Body of pancreas (tissue), 4 donors: ENCODE measurements around the gene SC5D. TPM values are rescaled to one million over a fixed set of nuclear protein-coding genes. Genes with fewer than 3 reads are reported as not detected.

Source experiments
- ATAC-seq: fragments of 150-250 bp; one replicate; pipeline ENCODE4 v1.9.1; 2016
- DNase-seq, 4 donors: peaks; one replicate each; pipeline ENCODE4 v3.0.0-alpha.2; 2019
- H3K27ac ChIP-seq, 4 donors: fragments of 200-600 bp; sonication (generic); 1 replicate in 3 of 4; 2 replicates in 1 of 4; pipeline versions ENCODE4 v1.5.1 to v1.6.1; 2016 to 2019; ENCODE audit warnings: mild to moderate bottlenecking in 1 of 4, mixed read lengths in 1 of 4, moderate library complexity in 1 of 4
- H3K27me3 ChIP-seq, 2 donors: fragments of 200-600 bp; sonication (generic); one replicate each; pipeline ENCODE4 v1.6.0; 2016; ENCODE audit warnings: mild to moderate bottlenecking in 1 of 2
- H3K36me3 ChIP-seq, 2 donors: fragments of 200-600 bp; sonication (generic); replicated peaks in 1 of 2; 2 replicates each; pipeline ENCODE4 v1.5.1; 2016; ENCODE audit warnings: low read depth in 2 of 2; ENCODE audit not compliant: insufficient read depth in 1 of 2
- H3K4me1 ChIP-seq: fragments of 200-600 bp; sonication (generic); one replicate; pipeline ENCODE4 v1.6.0; 2016
- H3K4me3 ChIP-seq, 2 donors: fragments of 200-600 bp; sonication (generic); 1 replicate in 1 of 2; 2 replicates in 1 of 2; pipeline ENCODE4 v1.5.1; 2016 to 2019
- H3K9me3 ChIP-seq, 3 donors: fragments of 200-600 bp; sonication (generic); 1 replicate in 2 of 3; 2 replicates in 1 of 3; pipeline ENCODE4 v1.5.1; 2016
- CTCF ChIP-seq, 7 experiments: fragments of 450-650 bp in 4 of 7; fragments of 200-600 bp in 3 of 7; sonication (generic) in 3 of 7; IDR thresholded peaks; one replicate each; pipeline ENCODE4 v1.5.1; 2016 to 2019; ENCODE audit warnings: antibody characterized with exemption in 7 of 7
- POLR2A ChIP-seq, 3 donors: fragments of 450-650 bp; IDR thresholded peaks; one replicate each; pipeline ENCODE4 v1.6.1; 2016; ENCODE audit warnings: antibody characterized with exemption in 3 of 3, mild to moderate bottlenecking in 2 of 3
- WGBS, 2 donors: methylation state at CpG; one replicate each; pipeline ENCODE4 v1.1.5; 2017; 5-methylcytosine and 5-hydroxymethylcytosine counted together
- intact Hi-C: fragments of 100-400 bp; cut with DNase I; formaldehyde crosslinking; loops from one replicate; pipeline ENCODE4 v1.15.1; 2023
- total RNA-seq, 2 donors: library from RNA; depleted of rRNA; stranded (reverse); fragments of >200 nt; gene quantifications; one replicate each; pipeline ENCODE4 v1.1.0, GENCODE V29; 2016

SC5D gene
- total RNA-seq, 2 donors from 2014 or later = 9.2 to 22.1 TPM

GRCh38 chr11:121338536-121338935 lies 46.0 kb downstream of the SC5D start:
- Histone ChIP-seq H3K27me3 (no peaks in the 10 kb centered on the region), H3K4me1 (no peaks in the 10 kb centered on the region), H3K9me3 (no peaks in the 10 kb centered on the region), H3K4me3 (no peak overlapping the region), H3K36me3 (no peaks in the 10 kb centered on the region), H3K27ac (no peak overlapping the region)
- 81 to 87% methylated on average over 11 of the region's 11 CpGs for WGBS, 2 donors
- DNase-seq (no peak), ATAC-seq (no peak)
- intact Hi-C loops = no loop called here
- no peak for TF ChIP-seq POLR2A (IDR thresholded peaks at IDR 0.05)
- no peak for TF ChIP-seq CTCF (IDR thresholded peaks at IDR 0.05)

DNA sequence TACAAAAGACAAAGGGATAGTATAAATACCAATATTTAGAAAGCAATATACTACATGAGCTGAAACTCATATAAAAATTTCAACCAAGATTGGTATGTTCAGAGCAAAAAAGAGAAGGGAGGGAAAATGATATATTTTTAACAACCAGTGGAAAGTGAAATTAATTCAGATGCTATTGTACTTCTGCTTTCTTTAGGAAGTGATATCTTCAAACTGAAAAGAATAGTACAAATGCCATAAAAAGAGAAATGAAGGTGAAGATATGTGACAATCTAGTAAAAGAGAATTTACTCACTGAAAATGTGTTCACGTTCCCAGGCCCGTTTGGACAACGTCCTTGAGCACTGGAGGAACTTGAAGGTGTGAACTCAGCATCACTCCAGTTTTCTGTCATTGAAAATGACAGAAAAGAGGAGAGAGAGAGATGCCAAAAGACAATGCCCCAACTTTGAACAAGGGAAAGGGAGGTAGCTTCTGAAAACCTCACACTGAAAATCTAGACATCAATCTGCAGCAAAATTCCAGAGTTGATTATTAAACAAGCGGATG lies 47.5 kb downstream of the SC5D start:
- Histone ChIP-seq H3K4me1 (no peaks in the 10 kb centered on the region), H3K27me3 (no peaks in the 10 kb centered on the region), H3K27ac (no peak overlapping the region), H3K4me3 (no peak overlapping the region), H3K36me3 (no peaks in the 10 kb centered on the region), H3K9me3 (no peaks in the 10 kb centered on the region)
- WGBS, 2 donors = 36 to 46% methylated on average over 4 of the region's 4 CpGs
- intact Hi-C loops = no loop called here
- no peak for ATAC-seq
- no peak for DNase-seq
- no peak for TF ChIP-seq CTCF (IDR thresholded peaks at IDR 0.05)
- no peak for TF ChIP-seq POLR2A (IDR thresholded peaks at IDR 0.05)

DNA sequence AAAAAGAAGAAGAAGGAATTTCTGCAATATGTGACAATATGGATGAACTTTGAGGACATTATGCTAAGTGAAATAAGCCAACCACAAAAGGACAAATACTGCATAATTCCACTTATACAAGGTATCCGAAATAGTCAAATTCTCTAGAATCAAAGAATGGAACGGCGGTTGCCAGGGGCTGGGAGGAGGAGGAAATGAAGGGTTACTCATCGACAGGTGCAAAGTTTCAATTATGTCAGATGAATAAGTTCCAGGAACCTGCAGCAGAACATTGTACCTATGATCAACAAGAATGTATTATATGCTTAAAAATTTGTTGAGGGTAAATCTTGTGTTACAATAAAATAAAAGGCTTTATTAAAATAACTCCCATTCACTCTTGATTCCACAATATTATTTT lies 49.0 kb downstream of the SC5D start:
- ATAC-seq (no peak), DNase-seq (no peak)
- no peak overlapping the region for H3K4me3 ChIP-seq
- H3K27ac ChIP-seq = no peak overlapping the region
- intact Hi-C loops = no loop called here
- no peak for TF ChIP-seq POLR2A (IDR thresholded peaks at IDR 0.05)
- TF ChIP-seq CTCF (IDR thresholded peaks at IDR 0.05) = no peak
- no peaks in the 10 kb centered on the region for H3K4me1 ChIP-seq
- 75% methylated on average over 4 of the region's 4 CpGs for WGBS, 2 donors
- H3K9me3 ChIP-seq = no peaks in the 10 kb centered on the region
- H3K27me3 ChIP-seq = no peaks in the 10 kb centered on the region
- H3K36me3 ChIP-seq = no peaks in the 10 kb centered on the region

DNA sequence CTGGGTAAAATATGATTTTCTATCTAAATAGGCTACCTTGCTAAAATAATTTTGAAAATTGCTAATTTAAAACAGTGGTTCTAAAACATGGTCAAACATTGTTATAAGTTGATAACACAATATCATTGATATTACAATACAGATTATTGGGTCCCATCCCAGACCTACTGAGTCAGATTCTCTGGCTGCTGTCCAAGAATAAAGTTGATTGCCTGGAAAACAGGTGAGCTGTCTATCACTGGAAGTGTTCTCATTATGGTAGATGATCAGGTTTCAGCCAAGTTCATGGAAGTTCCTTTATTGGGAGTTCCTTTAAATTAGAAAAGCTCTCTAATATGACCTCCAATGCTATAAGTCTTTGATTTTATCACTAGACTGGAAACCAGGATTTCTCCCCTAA lies 52.3 kb downstream of the SC5D start:
- ATAC-seq = no peak
- H3K36me3 ChIP-seq = no peaks in the 10 kb centered on the region
- intact Hi-C loops = no loop called here
- no peak overlapping the region for H3K27ac ChIP-seq
- H3K9me3 ChIP-seq = no peaks in the 10 kb centered on the region
- no peaks in the 10 kb centered on the region for H3K27me3 ChIP-seq
- H3K4me3 ChIP-seq = no peak overlapping the region
- DNase-seq = no peak
- TF ChIP-seq CTCF (IDR thresholded peaks at IDR 0.05) (no peak), POLR2A (IDR thresholded peaks at IDR 0.05) (no peak)
- peaks cover under 1% of the 10 kb centered on the region for H3K4me1 ChIP-seq

DNA sequence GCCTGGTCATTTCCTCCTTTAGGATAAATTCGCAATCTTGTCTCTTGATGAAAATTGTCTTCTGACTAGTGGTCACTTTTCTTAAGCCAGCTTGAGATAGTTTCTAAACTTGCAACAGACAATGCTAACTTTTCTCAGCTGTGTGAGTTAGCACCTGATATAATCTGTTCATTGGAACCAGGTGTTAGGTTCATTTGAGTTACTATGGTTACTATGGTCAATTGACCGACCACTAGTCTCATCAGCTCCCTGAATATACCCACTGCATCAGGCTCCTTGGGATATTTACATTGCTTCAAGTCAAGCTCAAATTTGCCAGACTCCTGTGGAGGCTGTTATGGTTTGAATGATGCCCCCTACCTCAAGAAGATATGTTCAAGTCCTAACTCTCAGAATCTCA lies 54.5 kb downstream of the SC5D start:
- H3K27ac ChIP-seq = no peak overlapping the region
- H3K4me1 ChIP-seq = peaks cover 8% of the 10 kb centered on the region
- WGBS, 2 donors = 60 to 72% methylated on average over 2 of the region's 2 CpGs
- TF ChIP-seq POLR2A (IDR thresholded peaks at IDR 0.05) (no peak), CTCF (IDR thresholded peaks at IDR 0.05) (no peak)
- H3K4me3 ChIP-seq = no peak overlapping the region
- DNase-seq (no peak), ATAC-seq (no peak)
- no peaks in the 10 kb centered on the region for H3K9me3 ChIP-seq
- H3K36me3 ChIP-seq = no peaks in the 10 kb centered on the region
- no peaks in the 10 kb centered on the region for H3K27me3 ChIP-seq
- intact Hi-C loops = no loop called here
